Neutrophil (primary cell): ENCODE results near the gene RASAL1.

Experiments used
- H3K27ac ChIP-seq: fragments of 200-600 bp; sonication (generic); 2 replicates; pipeline ENCODE4 v1.5.1; 2016; ENCODE audit warnings: mild to moderate bottlenecking, moderate library complexity
- H3K27me3 ChIP-seq: fragments of 200-600 bp; sonication (generic); 2 replicates; pipeline ENCODE4 v1.6.0; 2016; ENCODE audit warnings: mild to moderate bottlenecking
- H3K36me3 ChIP-seq: fragments of 200-600 bp; sonication (generic); 2 replicates; pipeline ENCODE4 v1.5.1; 2017
- H3K4me1 ChIP-seq, 2 experiments: fragments of 200-600 bp in 1 of 2; sonication (generic) in 1 of 2; 1 replicate in 1 of 2; 2 replicates in 1 of 2; pipeline versions ENCODE4 v1.5.1 to v1.6.1; 2013 to 2016; ENCODE audit warnings: low read depth in 1 of 2, low read length in 1 of 2, mild to moderate bottlenecking in 1 of 2, moderate library complexity in 1 of 2; ENCODE audit not compliant: control insufficient read depth in 1 of 2, insufficient read depth in 1 of 2
- H3K4me3 ChIP-seq, 2 experiments: fragments of 200-600 bp in 1 of 2; sonication (generic) in 1 of 2; 1 replicate in 1 of 2; 2 replicates in 1 of 2; pipeline ENCODE4 v1.5.1; 2013 to 2016; ENCODE audit warnings: low read depth in 1 of 2, low read length in 1 of 2, mild to moderate bottlenecking in 1 of 2, moderate library complexity in 1 of 2
- H3K9me3 ChIP-seq: fragments of 200-600 bp; sonication (generic); 2 replicates; pipeline ENCODE4 v1.5.1; 2016
- TF ChIP-seq, protein P1 (sequence below): fragments of 200-600 bp; sonication (generic); IDR thresholded peaks from 2 replicates; pipeline ENCODE4 v1.5.1; 2016; ENCODE audit warnings: antibody characterized with exemption

Gene RASAL1

GRCh38 chr12:113115455-113116126 lies 20.0 kb downstream of the RASAL1 start:
- Histone ChIP-seq H3K4me1 (no peaks in the 10 kb centered on the region), H3K4me3 (no peak overlapping the region), H3K27me3 (peaks cover 21% of the 10 kb centered on the region), H3K9me3 (no peaks in the 10 kb centered on the region), H3K36me3 (no peaks in the 10 kb centered on the region), H3K27ac (no peak overlapping the region)
- TF ChIP-seq, protein P1, sequence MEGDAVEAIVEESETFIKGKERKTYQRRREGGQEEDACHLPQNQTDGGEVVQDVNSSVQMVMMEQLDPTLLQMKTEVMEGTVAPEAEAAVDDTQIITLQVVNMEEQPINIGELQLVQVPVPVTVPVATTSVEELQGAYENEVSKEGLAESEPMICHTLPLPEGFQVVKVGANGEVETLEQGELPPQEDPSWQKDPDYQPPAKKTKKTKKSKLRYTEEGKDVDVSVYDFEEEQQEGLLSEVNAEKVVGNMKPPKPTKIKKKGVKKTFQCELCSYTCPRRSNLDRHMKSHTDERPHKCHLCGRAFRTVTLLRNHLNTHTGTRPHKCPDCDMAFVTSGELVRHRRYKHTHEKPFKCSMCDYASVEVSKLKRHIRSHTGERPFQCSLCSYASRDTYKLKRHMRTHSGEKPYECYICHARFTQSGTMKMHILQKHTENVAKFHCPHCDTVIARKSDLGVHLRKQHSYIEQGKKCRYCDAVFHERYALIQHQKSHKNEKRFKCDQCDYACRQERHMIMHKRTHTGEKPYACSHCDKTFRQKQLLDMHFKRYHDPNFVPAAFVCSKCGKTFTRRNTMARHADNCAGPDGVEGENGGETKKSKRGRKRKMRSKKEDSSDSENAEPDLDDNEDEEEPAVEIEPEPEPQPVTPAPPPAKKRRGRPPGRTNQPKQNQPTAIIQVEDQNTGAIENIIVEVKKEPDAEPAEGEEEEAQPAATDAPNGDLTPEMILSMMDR, result no peak

GRCh38 chr12:113114447-113115178 lies 20.9 kb downstream of the RASAL1 start:
- Histone ChIP-seq H3K4me1 (no peaks in the 10 kb centered on the region), H3K36me3 (no peaks in the 10 kb centered on the region)
- TF ChIP-seq, protein P1, result no peak

GRCh38 chr12:113113397-113113796 lies 22.2 kb downstream of the RASAL1 start:
- Histone ChIP-seq H3K4me3 (no peak overlapping the region), H3K9me3 (no peaks in the 10 kb centered on the region), H3K36me3 (no peaks in the 10 kb centered on the region), H3K4me1 (no peaks in the 10 kb centered on the region), H3K27ac (no peak overlapping the region), H3K27me3 (peaks cover 14% of the 10 kb centered on the region)
- TF ChIP-seq, protein P1, result no peak

More at GRCh38 chr12:113114447-113115178, 20.9 kb downstream of the RASAL1 start:
- Histone ChIP-seq H3K27ac (no peak overlapping the region), H3K27me3 (peaks cover 14% of the 10 kb centered on the region), H3K9me3 (no peaks in the 10 kb centered on the region), H3K4me3 (no peak overlapping the region)

DNA sequence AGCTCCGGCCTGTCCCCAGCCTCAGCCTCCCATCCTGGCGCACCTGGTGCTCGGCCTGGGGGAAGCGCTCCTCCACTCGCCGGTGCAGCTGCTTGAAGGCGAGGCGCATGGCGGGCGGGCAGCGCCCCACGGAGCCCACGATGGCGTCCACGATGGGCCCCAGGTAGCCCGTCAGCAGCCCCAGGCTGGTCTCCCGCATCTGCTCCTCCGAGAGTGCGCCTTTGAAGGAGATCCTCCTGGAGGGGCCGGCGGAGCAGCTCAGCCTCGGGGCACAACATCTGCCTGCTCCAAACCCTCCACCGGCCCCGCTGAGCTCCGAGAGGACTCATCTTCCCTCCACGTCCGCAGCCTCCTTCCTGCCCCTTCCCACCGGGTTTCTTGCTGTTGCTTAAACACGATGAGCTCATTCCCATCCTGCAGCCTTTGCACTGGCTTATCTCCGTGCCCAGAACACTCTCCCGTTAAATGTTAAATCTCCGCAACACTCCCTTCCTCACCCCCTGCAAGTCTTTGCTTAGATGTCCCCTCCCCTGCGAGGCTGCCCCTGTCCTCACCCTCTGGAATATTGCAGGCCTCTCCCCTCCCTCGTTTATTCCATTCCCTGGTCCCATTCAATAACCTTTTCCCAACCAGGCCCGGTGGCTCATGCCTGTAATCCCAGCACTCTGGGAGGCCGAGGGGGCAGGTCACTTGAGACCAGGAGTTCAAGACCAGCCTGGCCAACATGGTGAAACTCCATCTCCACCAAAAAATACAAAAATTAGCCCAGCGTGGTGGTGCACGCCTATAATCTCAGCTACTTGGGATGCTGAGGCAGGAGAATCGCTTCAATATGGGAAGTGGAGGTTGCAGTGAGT lies 23.3 kb downstream of the RASAL1 start:
- TF ChIP-seq, protein P1, result no peak
- Histone ChIP-seq H3K9me3 (no peaks in the 10 kb centered on the region), H3K27me3 (peaks cover 14% of the 10 kb centered on the region), H3K27ac (no peak overlapping the region), H3K4me1 (no peaks in the 10 kb centered on the region), H3K36me3 (no peaks in the 10 kb centered on the region), H3K4me3 (no peak overlapping the region)

- no peak overlapping the region for H3K4me3 ChIP-seq
- H3K27ac ChIP-seq, result no peak overlapping the region
- H3K36me3 ChIP-seq, result no peaks in the 10 kb centered on the region
- H3K4me1 ChIP-seq, result no peaks in the 10 kb centered on the region
- H3K9me3 ChIP-seq, result no peaks in the 10 kb centered on the region
- H3K27me3 ChIP-seq, result peaks cover 20% of the 10 kb centered on the region
- TF ChIP-seq, protein P1, result no peak
These were observed 24.3 kb downstream of the RASAL1 start for GRCh38 chr12:113111247-113111646.
